ENCODE results near the gene RNF151.

GRCh38 chr16:1990101-1990350, 23.4 kb downstream of the RNF151 start:
- no peak for TF ChIP-seq CTCF (IDR thresholded peaks at IDR 0.05; ENCODE audit: insufficient read depth, low read length, poor library complexity, severe bottlenecking)
- no peak for TF ChIP-seq EZH2phosphoT487 (conservative IDR thresholded peaks at IDR 0.05; ENCODE audit: low read length)

Data from SU-DHL-6 (cell line).